CD4-positive, alpha-beta T cell treated with Interleukin-15 for 4 hours (primary cell): Measurements from ENCODE around the gene STRA6.

ENCODE experiments used
- DNase-seq: peaks from one replicate; pipeline ENCODE4 v3.0.0-alpha.2; 2020; ENCODE audit warnings: low spot score

Gene STRA6

DNA sequence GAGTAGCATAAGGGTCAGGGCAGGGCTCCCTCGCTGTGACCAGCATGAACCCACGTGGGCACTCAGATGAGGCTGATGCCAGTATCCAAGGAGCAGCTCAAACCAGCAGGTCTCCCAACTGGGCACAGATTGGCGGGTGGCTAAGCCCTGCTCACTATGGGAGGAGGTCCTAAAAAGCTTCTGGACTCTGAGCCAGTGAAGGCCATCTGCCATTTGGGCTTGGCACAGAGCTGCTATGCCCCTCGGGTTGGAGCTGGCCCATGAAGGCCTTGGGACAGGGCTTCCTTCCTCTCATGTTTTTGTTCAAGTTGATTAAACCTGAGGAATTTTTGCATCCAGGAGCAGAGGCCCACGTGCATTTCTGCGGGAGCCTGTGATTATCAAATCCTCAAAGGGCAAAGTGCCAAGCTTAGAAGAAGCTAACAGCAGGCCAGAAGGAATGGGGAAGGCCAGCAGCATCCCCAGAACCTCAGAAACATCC is 4.3 kb upstream of the STRA6 start:
- DNase-seq, result no peak

DNA sequence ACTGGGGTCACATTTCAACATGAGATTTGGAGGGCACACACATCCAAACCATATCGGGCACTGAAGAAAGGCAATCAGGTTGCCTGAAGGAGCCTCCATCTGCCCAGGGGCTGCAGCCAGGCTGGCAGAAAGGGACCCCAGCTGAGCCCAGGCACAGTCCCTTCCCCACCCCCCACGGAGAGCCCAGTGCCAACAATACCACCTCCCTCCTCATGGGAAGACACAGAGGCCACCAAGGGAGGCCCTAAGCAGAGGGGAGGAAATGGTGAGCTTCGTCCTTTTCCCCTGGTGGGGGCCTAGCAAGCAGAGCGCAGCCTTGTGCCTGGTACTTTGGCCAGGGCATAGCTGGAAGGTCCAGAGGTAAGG is 3.0 kb upstream of the STRA6 start:
- DNase-seq, result no peak

DNA sequence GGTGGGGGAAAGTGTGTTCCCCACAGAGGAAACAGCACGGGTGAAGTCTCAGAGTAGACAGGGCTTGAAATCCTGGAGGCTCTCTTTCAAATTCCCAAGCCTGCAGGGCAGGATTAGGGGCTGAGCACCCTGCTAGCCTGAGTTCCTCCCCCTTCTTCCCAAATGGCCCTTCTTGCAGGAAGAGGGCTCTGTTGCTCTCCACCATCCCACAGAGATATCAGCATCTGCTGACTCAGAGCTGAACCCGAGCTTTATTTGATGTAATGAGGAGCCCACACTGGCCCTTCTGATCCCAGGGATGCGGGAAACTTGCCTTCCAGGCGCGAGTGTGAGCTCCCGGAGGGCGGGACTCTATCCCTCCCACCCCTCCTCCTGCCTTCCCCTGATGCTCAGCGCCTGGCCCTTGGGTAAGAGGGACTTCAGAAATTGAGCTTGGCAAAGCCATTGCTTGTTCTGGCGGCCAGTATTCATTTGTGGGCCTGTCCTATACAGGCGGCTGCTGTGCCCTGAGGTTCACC is 1.4 kb upstream of the STRA6 start:
- DNase-seq, result no peak

DNA sequence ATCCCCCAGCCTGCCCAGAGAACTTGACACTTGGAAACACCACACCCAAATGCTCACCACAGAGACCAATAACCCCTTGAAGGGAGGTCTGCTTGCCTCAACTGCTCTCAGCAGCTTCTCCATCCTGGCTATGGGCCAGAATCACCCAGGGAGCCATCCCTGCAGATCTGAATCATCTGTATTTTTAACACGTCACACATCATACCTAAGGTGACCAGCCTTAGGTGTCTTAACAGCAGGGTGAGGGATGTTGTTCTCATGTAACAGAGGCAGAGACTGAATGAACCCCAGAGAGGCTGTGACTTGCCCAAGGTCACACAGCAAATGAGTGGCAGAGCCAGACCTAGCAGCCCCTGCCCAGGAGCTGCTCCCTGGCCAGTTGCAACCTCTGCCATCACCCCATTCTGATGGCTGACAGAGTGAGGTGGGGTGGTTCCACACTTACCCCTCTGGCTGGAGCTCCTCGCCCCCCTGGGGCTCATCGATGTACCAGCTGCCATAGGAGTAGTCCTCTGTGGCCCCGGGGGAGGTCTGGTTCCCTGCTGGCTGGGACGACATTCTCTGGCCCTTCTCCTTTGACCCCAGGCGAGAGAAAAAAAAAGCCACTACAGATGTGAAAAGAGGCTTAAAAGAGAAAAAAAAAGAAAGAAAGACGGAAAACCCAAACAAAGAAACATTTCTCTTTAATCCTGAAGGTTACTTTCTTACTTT is 722 bp downstream of the STRA6 start:
- DNase-seq, result no peak

DNA sequence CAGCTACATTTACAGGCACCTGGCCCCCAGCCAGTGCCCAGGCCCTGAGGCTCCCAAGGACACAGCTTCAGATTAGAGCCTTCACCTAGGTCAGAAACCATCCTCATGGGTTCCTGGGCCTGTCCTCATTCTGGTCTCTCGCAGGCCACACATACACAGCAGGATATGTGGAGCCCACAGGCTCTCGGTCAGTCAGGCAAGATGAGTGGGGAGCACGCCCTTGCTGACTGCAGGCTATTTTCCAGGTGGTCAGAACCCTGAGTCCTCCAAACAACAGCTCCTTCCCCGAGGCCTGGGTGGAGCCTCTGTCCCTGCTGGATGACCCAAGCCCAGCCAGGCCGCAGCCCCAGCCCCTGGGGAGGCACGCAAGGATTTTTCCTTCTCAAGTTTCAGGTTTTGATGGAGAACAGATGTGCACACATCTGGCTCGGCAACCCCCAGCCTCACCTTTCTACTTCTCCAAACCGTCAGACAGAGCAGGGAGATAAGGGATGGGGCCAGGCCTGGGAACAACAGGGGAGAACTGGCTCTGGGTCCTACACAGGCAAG is 1.6 kb downstream of the STRA6 start:
- no peak for DNase-seq

DNA sequence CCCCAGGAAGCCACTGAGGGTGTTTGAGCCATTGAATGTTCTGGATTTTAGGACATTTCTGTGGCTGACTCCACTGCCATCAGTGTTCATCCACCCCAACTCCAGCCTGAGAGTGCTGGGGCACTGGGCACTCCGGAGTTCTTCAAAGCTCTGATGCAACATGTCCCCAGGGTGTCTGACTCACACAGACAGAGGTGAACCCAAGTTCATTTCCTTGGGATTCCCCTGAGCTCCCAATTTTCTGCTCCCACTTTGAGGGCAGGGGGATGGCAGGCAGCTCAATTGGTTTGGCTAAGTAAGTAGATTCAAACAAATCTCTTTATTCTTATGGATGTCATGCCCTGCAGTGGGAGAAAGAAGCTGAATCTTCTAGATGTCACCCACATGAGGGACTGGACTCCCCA is 2.2 kb downstream of the STRA6 start:
- DNase-seq, result no peak

DNA sequence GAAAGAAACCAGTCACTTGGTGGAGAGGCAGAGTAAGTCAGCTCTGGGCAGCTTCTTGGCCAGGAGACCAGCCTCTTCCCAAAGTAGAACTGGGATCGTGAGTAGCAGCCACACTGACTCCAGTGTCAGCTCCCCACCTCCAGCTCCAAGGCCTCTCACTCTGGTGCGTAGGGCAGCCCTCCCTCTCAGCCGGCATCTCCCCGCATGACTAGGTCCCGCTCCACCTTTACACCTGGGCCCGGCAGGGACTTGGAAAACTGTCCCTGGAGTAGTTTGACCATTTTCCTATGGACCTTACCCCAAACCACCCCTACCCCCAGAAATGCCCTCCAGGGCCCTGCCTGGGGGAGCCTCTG is 3.3 kb downstream of the STRA6 start:
- DNase-seq, result no peak

DNA sequence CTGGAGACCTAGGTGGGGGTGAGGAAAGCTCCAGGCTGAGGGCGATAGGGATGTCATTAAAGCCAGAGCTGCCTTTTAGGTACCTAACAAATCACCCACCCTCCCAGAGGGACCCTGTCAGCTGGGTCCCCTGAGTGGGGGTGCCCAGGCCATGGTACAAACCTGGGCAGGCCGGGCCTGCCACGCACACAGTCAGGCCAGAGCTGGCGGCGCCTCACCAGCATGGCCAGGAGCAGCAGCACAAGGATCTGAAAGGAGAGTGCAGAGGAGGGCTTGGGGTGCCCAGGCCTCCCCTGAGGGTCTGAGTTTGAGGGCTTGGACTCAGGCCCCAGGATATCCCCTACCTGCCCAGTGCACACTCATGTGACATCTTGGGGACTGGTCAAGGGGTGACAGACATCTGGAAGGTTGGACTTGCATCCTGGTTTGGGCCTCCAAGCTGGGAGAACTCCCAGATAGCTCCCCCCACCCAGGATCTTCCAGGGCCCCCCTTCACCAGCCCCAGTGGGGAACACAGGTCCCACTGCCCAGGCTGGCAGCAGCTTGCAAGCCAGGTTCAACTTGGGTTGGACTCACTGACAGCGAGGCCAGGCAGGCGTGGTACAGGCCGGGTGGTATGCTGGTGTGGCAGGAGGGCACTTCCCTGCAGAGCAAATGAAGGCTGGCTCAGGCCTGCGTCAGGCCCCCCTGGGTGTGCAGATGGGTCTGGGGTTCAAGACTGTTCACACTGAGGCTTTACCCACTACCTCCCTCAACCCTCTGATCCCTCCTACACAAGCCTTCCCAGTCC is 5.2 kb downstream of the STRA6 start:
- no peak for DNase-seq

DNA sequence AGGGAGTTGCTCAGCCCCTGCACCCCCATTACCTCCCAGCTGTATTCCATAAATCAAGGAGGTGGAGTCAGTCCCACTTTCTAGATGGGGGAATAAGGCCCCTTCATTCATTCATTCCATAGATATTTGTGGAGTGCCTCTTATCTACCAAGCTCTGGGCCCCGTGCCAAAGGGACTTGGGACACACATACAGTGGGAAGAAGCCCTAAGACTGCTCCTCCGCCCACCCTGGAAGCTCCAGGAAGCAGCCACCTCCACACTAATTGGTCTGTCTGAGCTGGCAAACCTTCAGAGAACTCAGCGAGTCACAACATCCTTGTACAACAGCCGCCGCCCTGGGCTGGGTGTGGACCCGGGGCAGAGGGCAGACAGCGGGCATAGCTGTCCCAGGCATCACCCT is 6.4 kb downstream of the STRA6 start:
- DNase-seq, result no peak

DNA sequence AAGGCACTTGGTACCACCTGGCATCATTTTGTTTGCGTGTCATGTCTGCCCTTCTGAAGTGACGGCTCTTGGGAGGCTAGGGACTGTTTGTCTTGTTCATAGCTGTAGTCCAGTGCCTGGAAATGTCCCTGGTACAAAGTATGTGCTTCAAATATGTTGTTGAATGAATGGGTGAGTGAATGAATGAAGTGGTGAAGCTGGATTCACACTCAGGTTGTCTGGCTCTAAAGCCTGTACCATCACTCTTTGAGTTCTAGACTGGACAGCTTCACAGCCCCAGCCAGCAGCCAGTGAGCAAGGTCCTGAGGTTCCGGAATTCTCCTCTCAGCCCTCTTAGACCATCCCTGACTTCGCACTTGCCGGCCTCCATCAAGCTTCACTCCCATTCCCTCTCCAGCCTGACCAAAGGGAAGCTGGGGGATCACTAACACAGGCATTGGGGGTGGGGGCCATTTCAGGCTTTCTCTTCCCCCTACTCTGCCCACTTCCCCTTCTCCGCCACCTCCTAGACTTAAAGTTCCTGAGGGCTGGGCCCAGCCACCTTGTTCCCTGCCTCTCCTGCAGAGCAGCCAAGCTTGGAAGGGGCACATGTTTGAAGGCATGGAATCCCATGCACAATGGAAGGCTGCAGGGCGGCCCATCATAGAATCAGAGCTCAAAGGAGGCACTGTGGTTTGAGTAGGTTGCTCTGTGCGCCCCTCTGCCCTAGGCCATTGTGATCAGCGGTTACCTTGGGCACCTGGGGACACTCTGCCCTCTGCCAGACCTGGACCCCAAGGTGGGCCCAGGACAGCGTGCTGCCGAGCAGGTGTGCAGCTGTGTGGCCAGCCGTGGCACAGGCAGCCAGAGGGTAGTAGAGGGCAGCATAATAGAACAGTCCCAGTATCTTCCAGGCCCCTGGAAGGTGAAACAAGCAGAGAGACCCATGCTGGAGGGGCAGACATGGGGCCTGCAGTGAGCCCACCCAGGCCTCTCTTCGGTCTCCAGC is 7.7 kb downstream of the STRA6 start:
- no peak for DNase-seq

DNA sequence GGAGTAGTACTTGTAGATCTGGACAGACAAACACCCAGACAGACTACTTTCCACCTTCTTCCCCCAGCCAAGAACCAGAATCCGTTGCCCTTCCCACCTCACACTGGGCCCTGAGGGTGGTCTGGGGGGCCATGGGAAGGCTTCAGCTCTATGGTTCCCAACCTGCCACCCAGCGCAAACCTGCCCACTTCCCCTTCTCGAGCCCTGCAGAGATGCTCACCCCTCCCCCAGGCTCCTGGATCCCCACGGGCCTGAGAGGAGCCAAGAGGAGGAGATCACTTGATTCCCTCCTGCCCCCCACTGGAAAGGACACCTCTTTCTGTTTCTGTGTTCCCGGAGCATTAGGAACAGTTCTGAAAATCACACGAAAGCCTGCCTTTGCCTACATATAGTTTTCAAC is 8.7 kb downstream of the STRA6 start:
- DNase-seq, result no peak

DNA sequence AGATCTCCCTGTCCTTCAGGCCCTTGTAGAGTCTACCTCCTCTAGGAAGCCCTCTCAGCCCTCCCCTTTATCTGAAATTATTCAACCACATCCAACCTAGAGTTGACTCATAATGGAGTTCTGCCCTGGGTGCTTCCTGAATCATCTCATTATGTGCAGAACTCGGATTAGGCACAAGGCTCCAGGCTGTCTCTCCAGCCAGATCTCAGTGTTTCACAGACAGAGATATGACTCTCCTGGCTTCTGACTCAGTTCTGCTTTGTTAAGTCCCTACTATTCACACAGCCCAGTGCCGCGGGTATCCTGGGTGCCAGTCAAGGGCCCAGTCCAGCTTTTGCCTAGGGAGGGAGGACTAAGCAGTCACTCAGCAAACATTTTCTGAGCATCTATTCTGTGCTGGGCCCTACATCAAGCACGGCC is 9.3 kb downstream of the STRA6 start:
- DNase-seq, result no peak

DNA sequence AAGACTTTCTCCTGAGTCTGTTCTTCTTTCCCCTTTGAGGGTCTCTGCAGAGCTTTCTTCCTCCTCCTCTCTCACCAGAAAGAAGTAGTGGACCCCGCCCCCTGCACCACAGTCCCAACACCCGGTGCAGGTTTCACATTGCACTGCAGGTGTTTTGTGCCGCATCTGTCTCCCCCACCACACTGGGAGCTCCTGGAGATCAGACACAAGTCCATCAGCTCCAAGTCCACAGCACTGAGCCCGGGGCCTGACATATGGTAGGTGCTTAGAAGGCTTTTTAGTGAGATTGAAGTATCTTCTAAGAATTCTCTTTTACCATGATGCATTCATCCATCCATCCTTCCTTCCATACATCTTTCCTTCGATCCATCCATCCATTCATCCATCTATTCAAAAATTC is 9.8 kb downstream of the STRA6 start:
- no peak for DNase-seq

DNA sequence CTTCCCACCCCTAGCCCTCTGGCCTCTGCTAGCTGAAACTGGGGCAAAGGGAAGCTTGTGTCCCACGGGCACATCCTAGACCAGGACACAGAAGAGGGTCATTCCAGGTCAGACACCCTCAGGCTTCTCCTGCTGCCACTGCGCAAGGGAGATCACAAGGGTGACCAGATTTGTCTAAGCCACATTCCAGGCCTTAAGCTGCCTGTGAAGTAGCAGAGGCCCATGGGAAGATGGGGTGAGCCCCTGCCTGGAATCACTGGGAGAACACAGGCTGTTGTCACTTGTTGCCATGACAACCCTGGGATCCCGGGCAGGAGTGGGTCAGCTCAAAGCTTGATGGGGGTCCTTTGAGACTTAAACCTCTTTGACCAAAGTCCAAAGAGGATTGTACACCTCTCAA is 10.8 kb downstream of the STRA6 start:
- DNase-seq, result no peak

DNA sequence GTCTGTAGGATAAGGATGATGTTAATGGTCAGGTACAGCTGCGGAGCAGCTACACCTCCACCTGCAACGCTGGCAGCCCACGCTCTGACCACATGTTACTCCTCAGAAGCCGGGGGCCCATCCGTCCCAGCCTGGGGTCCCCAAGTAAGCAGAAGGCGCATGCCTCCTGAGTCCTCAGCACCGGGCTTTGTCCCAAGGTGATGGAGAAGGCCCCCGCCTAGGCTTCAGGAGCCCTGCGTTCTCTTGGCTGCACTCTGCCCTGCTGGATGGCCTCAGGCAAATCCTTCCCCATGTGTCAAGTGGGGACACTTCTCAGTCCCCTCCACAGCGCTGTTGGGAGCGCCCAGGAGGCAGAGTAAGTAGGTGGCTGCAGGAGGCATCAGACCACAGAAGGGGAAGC is 14.4 kb downstream of the STRA6 start:
- DNase-seq, result no peak

DNA sequence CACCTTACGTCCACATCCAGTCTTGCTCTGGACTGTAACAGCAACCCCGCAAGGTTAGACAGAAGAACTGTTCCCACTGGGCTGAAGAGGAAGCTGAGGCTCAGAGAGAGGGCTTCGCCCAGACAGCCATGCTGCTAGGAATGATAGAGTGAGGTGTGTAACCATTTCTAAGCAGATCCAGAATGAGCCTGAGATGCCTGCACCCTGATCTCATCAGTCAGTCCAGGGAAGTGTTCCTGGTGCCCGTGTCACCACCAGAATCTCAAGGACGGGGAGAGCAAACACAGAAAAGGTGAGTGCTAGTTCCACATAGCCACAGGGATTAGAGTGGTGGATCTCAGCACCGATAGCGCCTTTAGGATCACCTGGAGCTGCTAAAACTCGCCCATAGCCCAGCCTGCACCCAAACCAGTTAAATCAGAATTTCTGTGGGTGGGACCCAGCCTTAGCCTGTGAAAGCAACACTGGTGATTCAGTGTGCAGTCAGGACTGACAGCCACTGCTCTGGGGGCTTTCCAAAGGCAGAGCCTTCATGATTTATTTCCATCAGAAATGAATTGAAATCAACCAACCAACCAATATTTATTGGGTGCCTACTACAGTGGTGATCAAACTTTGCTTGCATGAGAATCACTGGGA is 16.8 kb downstream of the STRA6 start:
- DNase-seq, result no peak

DNA sequence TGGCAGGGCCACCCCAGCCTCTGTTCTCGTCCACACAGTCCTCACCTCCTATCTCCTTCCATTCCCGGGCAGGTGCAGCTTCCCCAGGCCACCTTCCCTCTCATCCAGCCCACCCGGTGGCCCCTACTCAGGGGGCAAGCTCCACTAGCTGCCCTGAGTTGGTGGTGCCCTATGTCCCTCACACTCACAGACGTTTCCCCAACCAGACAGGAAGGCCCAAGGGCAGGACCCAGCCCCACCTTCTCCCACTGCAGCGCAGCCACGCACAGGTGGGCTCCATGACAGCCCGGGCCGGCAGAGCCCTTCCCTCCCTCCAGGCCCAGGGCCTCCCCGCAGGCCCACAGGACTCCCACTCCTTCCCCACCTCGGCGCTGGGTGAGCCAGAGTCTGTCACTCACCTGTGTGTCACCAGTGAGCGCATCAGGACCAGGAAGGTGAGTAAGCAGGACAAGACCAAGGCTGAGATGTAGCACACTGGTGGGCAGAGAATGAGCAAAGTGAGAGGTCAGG is 17.9 kb downstream of the STRA6 start:
- DNase-seq, result no peak

DNA sequence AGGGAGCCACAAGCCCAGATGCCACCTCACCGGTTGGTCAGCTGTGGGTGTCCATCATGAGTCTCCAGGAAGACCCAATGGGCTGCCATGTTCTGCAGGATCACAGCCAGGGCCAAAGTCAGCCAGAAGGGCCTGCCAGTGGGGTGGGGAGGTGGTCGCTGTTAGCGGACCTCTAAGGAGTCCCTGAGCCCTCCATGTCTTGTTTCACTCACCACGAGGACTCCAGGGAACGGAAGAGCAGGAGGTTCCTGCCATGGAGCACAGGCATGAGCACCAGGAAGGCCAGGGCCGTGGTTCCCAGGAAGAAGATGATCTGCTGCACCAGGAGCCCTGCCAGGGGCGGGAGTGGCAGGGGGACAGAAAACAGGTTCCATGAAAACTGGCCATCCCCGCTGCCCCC is 20.5 kb downstream of the STRA6 start:
- no peak for DNase-seq

DNA sequence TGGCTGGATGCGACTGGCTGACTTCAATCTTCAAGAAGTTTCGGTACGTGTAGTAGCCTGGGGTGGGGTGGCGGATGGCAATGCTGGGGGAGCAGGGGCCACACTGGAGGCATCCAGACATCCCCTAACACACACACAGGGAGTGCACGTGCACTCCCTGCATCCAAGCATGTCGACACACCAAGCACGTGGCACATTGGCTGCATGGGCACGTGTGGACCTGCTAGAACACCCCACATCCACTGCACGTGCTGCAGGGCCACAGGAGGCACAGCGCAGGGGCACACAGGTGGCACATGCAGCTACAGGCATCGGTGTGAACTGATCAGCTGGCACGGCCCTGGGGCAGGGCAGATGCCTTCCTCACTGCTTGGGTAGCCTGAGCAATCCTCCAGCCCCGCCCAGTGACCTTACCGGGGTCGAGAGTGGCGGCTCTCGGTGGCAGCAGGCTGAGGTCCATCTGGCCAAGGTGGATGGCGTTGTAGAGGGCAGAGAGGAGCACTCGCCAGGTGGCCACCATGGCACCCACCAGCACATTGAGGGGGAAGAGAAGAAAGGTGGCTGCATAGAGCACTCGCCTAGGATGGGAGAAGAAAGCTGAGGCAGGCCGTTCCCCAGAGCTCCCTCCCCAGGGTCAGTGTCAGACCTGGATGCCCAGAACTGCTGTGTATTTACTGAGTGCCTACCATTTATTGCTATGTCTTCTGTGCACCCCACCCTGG is 21.5 kb downstream of the STRA6 start:
- DNase-seq, result no peak

DNA sequence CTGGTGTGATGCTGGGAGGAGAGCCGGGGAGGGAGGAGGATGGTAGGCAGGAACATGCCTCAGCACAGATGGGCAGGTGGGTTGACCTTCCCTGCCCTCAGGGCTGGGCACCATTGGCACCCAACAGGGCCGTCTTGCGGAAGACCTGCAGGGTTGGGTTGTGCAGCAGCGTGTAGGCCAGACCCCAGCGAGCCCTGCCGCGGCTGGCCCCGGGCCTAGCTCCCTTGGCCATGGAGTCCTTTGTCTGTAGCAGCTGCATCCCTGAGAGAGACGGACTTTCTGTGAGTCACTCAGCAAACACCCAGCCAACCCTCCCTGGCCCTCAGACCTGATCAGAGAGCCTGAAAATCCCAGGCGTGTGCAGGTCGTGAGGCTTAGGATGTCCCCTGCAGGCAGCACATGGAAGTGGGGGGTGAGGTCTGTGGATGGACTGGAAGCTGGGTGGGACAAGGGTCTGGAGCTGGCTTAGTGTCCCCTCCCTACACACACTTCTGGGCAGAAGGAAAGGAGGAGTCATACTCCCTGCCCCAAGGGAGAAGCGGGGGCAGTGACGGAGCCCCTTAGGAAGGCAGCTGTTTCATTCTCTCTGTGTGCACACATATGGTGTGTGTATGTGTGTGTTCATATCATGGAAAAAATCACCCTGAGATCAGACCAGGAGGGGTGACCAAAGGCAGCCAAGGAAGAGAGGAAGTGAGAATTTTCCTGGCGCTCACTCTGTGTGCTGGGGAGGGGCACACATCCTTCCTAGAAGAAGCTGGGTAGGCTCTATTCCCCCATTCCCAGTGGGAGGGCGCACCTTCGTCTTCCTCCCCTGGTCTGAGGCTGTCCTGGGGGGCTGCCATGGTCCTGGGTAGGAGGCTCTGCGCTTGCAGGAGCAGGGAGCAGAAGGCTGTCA is 22.4 kb downstream of the STRA6 start:
- no peak for DNase-seq
